ENCODE data around the gene RNPEPL1. TPM values are rescaled to one million over a fixed set of nuclear protein-coding genes. Genes with fewer than 3 reads are reported as not detected.

The RNPEPL1 gene
- total RNA-seq, 1 experiment from 2014 or later = 25.8 TPM

- H3K36me3 ChIP-seq (ENCODE audit: low read depth, low read length) = no peaks in the 10 kb centered on the region; the same call in 1 of the 2 replicates
- H4K20me1 ChIP-seq (ENCODE audit: low read length) = no peaks in the 10 kb centered on the region; the same call in 1 of the 2 replicates
- H3K4me3 ChIP-seq (ENCODE audit: low read length) = peak overlapping the region; percentile 77
- H3K9me2 ChIP-seq (replicated peaks; ENCODE audit: low read length) = no peaks in the 10 kb centered on the region
- H2AFZ ChIP-seq (ENCODE audit: low read length) = no peak overlapping the region
- no peak overlapping the region for H3K27ac ChIP-seq (ENCODE audit: low read length)
- H3K9me3 ChIP-seq (ENCODE audit: low read length) = no peaks in the 10 kb centered on the region
- CTCF ChIA-PET = no interaction called here
- peaks cover 51% of the 10 kb centered on the region for H3K79me2 ChIP-seq (ENCODE audit: low read length)
- peak overlapping the region; percentile 82 for H3K4me2 ChIP-seq (ENCODE audit: low read length)
- intact Hi-C loops (cut with micrococcal nuclease) = no loop called here
- H3K9ac ChIP-seq (ENCODE audit: low read length) = peak overlapping the region; percentile 96; the same call in 1 of the 2 replicates
- H3F3A ChIP-seq (ENCODE audit: low read length, unreplicated experiment) = peaks cover 4% of the 10 kb centered on the region
- ATAC-seq = no peak
- POLR2A ChIA-PET (ENCODE audit: unreplicated experiment) = no interaction called here
- no peaks in the 10 kb centered on the region for H3K27me3 ChIP-seq (ENCODE audit: low read length)
- DNase-seq = peak; percentile 7
- BruUV-seq (replicated peaks) = no TSS peak
- peaks cover 30% of the 10 kb centered on the region for H3K4me1 ChIP-seq (ENCODE audit: insufficient read depth, low read length)
- TF ChIP-seq CTCF (conservative IDR thresholded peaks at IDR 0.05; ENCODE audit: low read depth, low read length) = no peak
- no peak for TF ChIP-seq EZH2 (IDR thresholded peaks at IDR 0.05; ENCODE audit: low read length, unreplicated experiment)
- no peak for TF ChIP-seq EZH2phosphoT487 (IDR thresholded peaks at IDR 0.05; ENCODE audit: borderline replicate concordance, low read length)
These were observed 9.0 kb upstream of the RNPEPL1 start for GRCh38 chr2:240559286-240559685.

GRCh38 chr2:240560084-240560479 lies 8.2 kb upstream of the RNPEPL1 start, which contains the start of gene DUSP28:
TSS of gene DUSP28 (plus strand) at chr2:240560357. CDS start at chr2:240560685, 328 bp downstream.
- ChIA-PET POLR2A (ENCODE audit: unreplicated experiment) (interaction anchor here (1.6 kb wide), 1 partner anchor 26 kb away, joined by 9 read pairs; the partner anchor contains the start of gene CAPN10), CTCF (no interaction called here)
- peak within 1 kb of the TSS; percentile 77 for H3K4me3 ChIP-seq (ENCODE audit: low read length)
- DNase-seq (peak; percentile 88), ATAC-seq (peak; percentile 67)
- peak within 1 kb of the TSS; percentile 71; the same call in 1 of the 2 replicates for H2AFZ ChIP-seq (ENCODE audit: low read length)
- H4K20me1 ChIP-seq (ENCODE audit: low read length) = no peaks in the 10 kb centered on the region; the same call in 1 of the 2 replicates
- no TSS peak for BruUV-seq (replicated peaks)
- H3K9me2 ChIP-seq (replicated peaks; ENCODE audit: low read length) = no peaks in the 10 kb centered on the region
- peak within 1 kb of the TSS; percentile 91 for H3K27ac ChIP-seq (ENCODE audit: low read length)
- H3K4me1 ChIP-seq (ENCODE audit: insufficient read depth, low read length) = peaks cover 36% of the 10 kb centered on the region
- TF ChIP-seq EZH2 (IDR thresholded peaks at IDR 0.05; ENCODE audit: low read length, unreplicated experiment) = no peak
- no peak for TF ChIP-seq CTCF (conservative IDR thresholded peaks at IDR 0.05; ENCODE audit: low read depth, low read length)
- no peak for TF ChIP-seq EZH2phosphoT487 (IDR thresholded peaks at IDR 0.05; ENCODE audit: borderline replicate concordance, low read length)
- no peaks in the 10 kb centered on the region for H3K9me3 ChIP-seq (ENCODE audit: low read length)
- intact Hi-C loops (cut with micrococcal nuclease) = loop anchor here (2.0 kb wide), 1 partner anchor 45 kb away; no protein-coding TSS in a partner anchor
- H3K36me3 ChIP-seq (ENCODE audit: low read depth, low read length) = no peaks in the 10 kb centered on the region; the same call in 1 of the 2 replicates
- no peaks in the 10 kb centered on the region for H3K27me3 ChIP-seq (ENCODE audit: low read length)
- H3K4me2 ChIP-seq (ENCODE audit: low read length) = peak within 1 kb of the TSS; percentile 82
- H3F3A ChIP-seq (ENCODE audit: low read length, unreplicated experiment) = peaks cover 4% of the 10 kb centered on the region
- H3K9ac ChIP-seq (ENCODE audit: low read length) = peak within 1 kb of the TSS; percentile 96
- H3K79me2 ChIP-seq (ENCODE audit: low read length) = peaks cover 51% of the 10 kb centered on the region

All from PC-3 (cell line).